GM20431 (cell line): ENCODE data around the gene GFAP.

ENCODE experiments used
- in situ Hi-C: fragments of 300-500 bp; cut with MseI, MboI; formaldehyde crosslinking; loops from one replicate; pipeline ENCODE4 v1.15.0; 2020; ENCODE audit warnings: low sequenced_read_pairs; ENCODE audit not compliant: unreplicated experiment

Gene GFAP

DNA sequence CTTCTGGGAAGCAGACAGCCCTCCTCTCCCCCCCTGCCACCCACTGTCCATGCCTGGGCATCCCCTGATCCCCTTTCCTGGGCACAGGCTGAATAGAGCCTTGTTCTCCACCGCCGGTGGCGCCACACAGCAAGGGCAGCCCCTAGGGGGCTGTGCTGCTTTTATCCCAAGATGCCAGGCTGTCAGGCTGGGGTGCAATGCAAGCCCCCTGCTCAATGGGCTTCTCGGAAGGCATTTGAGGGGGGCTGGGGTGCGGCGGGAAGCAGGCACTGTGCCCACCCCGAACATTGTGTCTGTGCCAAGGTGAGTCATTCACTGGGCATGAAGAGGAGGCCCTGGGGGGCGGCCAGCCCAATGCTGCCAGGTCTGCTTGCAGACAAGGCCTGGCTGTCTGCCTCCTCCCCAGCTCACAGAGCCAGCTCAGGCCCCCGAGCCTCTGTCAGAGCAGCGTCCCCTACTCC, 1.5 kb upstream of the GFAP start:
- in situ Hi-C loops: loop anchor here (25.0 kb wide), 1 partner anchor 195 kb away; no protein-coding TSS in a partner anchor

DNA sequence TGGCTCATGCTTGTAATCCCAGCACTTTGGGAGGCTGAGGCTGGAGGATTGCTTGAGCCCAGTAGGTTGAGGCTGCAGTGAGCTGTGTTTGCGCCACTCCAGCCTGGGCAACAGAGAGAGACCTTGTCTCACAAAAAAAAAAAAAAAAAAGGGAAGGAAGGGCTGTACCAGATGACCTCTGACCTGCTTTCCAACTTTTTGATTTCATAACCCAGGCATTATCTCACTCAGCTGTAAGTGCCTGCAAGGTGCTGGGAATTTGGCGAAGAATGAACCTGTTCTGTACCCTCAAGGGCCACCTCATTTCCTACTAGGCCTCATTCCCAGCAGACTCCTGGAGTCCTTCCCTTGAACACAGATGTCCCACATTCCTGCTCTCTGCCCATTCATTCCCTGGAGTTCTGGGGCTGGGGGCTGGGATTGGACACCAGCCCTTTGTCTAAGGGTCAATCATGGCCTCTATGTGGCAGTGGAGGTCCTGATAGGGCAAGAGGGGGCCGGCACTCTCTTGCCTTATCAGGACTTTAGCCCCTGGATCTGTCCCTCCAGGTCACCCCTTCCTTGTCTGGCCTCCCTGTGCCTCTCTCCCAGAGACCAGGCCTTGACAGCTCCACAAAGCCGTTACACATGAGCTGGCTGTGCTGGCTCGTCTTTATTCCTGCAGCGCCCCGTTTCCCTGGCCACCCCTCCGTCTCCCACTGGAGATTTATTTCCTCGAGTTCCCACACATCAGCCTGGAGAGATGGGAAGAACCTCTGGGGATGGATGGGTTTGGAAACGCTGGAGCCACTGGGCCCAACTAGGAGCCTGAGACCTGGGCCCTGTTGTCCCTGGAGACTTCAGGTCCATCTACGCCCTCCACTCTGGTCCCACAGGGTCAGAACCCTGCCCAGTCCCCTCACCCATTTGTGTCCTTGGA, 821 bp upstream of the GFAP start:
- in situ Hi-C loops: loop anchor here (25.0 kb wide), 1 partner anchor 196 kb away; no protein-coding TSS in a partner anchor

DNA sequence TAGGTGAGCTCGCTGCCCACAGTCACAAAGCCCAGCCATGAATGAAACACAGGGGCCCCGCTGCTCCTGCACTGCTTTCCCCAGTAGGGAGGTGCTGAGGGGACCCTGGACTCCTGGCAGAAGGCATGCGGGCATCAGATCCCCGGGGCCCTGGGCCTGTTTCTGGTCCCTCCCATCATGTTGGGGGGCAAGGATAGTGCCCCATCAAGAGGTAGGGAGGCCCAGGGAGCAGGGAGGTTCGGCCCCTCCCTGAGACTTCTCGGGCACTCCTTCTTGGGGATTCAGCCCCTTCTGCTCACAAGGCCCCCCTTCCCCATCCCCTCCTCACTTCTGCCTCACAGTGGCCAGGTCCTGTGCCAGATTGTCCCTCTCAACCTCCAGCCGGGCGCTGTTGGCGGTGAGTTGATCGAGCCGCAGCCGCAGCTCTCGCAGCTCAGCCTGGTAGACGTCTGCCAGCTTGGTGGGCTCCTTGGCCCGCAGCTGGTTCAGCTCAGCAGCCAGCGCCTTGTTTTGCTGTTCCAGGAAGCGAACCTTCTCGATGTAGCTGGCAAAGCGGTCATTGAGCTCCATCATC, 515 bp downstream of the GFAP start:
- in situ Hi-C loops: loop anchor here (25.0 kb wide), 1 partner anchor 198 kb away; no protein-coding TSS in a partner anchor

GRCh38 chr17:44914148-44914547, 1.2 kb downstream of the GFAP start:
- in situ Hi-C loops: loop anchor here (25.0 kb wide), 1 partner anchor 198 kb away; no protein-coding TSS in a partner anchor

GRCh38 chr17:44913676-44914075, 1.6 kb downstream of the GFAP start:
- in situ Hi-C loops: loop anchor here (25.0 kb wide), 1 partner anchor 199 kb away; no protein-coding TSS in a partner anchor

- in situ Hi-C loops: loop anchor here (25.0 kb wide), 1 partner anchor 199 kb away; no protein-coding TSS in a partner anchor
Observed at GRCh38 chr17:44912763-44913544, 2.3 kb downstream of the GFAP start.

- in situ Hi-C loops: loop anchor here (25.0 kb wide), 1 partner anchor 201 kb away; no protein-coding TSS in a partner anchor
Observed at GRCh38 chr17:44911133-44912001, 3.9 kb downstream of the GFAP start.

- in situ Hi-C loops: loop anchor here (25.0 kb wide), 1 partner anchor 202 kb away; no protein-coding TSS in a partner anchor
Observed at GRCh38 chr17:44910231-44911106, 4.8 kb downstream of the GFAP start.

DNA sequence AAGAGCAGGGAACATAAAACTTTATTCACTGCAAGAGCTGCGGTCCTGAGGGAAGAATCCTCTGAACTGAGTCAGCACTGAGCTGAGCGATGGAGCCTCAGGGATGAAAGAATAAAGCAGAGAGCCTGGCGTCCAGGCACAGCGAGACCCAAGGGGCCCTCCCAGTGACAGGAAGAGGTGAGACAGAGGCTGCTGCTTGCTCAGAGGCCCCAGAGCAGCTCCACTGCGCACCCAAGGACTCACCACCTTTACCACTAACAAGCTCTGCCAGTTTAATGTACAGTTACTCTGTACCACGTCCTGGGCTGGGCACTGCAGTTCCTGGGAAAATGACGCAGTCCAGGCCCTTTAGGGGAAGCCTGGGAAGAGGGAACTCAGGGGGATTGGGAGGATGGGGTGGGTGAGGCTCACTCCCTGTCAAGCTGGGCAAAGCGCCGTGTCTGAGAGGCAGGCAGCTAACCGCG, 5.6 kb downstream of the GFAP start:
- in situ Hi-C loops: loop anchor here (25.0 kb wide), 1 partner anchor 203 kb away; no protein-coding TSS in a partner anchor

DNA sequence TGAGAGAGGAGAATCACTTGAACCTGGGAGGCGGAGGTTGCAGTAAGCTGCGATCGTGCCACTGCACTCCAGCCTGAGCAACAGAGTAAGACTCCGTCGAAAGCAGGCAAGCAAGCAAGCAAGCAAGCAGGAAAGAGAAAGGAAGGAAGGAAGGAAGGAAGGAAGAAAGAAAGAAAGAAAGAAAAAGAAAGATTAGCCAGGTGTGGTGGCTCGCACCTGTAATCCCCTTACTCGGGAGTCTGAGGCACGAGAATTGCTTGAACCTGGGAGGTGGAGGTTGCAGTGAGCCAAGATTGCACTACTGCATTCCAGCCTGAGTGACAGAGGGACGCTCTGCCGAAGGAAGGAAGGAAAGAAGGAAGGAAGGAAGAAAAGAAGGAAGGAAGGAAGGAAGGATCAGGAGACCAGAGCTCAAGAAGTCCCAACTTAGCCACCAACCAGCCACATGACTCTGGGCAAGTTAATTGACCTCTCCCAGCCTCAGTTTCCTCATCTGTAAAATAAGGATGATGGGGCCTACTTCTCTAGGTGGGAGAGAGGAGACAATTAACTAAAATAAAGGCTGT, 6.5 kb downstream of the GFAP start:
- in situ Hi-C loops: loop anchor here (25.0 kb wide), 1 partner anchor 203 kb away; no protein-coding TSS in a partner anchor

- in situ Hi-C loops: loop anchor here (25.0 kb wide), 1 partner anchor 204 kb away; no protein-coding TSS in a partner anchor
Observed at GRCh38 chr17:44907729-44908470, 7.4 kb downstream of the GFAP start.

- in situ Hi-C loops: loop anchor here (25.0 kb wide), 1 partner anchor 205 kb away; no protein-coding TSS in a partner anchor
Observed at GRCh38 chr17:44906763-44907728, 8.3 kb downstream of the GFAP start.

DNA sequence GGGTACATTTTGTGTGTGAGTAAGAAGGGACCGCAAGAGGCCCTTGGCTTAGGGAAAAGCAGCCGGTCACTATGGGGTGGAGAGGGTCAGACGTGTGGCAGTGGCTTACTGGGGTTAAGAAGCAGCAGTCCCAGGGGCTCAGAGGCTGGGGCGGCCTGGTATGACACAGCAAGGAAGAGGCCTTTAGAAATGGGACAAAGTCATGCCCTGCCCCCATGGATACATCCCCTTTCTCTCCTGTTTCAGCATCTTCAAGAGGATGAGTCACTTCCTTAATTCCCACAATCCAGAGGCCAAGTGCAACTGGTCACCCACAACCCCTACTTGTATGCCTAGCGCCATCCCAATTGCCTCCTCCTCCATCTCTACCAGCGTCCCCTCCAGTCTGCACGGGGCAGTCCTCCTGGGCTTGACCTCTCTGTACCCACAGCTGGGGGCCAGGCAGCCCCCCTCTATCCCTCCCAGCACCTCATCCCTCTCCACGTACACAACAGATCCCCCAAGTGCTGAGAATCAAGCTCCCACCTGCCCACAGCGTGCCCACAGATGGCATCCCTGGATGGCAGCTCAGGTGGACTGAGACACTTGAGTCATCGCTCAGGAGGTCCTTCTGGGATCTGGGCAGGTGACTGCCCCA, 9.2 kb downstream of the GFAP start:
- in situ Hi-C loops: loop anchor here (25.0 kb wide), 1 partner anchor 206 kb away; no protein-coding TSS in a partner anchor

GRCh38 chr17:44905006-44906000, 10.0 kb downstream of the GFAP start:
- in situ Hi-C loops: loop anchor here (25.0 kb wide), 1 partner anchor 207 kb away; no protein-coding TSS in a partner anchor
